Dermis microvascular lymphatic vessel endothelial cell (primary cell): Measurements from ENCODE around the gene INSC. TPM values are rescaled to one million over a fixed set of nuclear protein-coding genes. Genes with fewer than 3 reads are reported as not detected.

Experiments used
- DNase-seq, 2 donors: peaks; one replicate each; pipeline versions ENCODE4 v3.0.0 to v3.0.0-alpha.2; 2010; ENCODE audit warnings: low read depth in 2 of 2
- total RNA-seq: library from RNA; depleted of rRNA; stranded (reverse); fragments of >200 nt; gene quantifications from 2 replicates; pipeline ENCODE4 v1.2.1, GENCODE V29; 2014

The INSC gene
- total RNA-seq, 1 donor from 2014 or later: not detected

GRCh38 chr11:15216678-15217077 lies 102.0 kb downstream of the INSC start:
- no peak for DNase-seq

GRCh38 chr11:15217416-15217815 lies 102.7 kb downstream of the INSC start:
- DNase-seq: no peak

- no peak for DNase-seq
These were observed 108.1 kb downstream of the INSC start for GRCh38 chr11:15222777-15223176.

GRCh38 chr11:15223318-15223717 lies 108.6 kb downstream of the INSC start:
- peak in 1 of 2 donors; percentile 2 for DNase-seq

DNA sequence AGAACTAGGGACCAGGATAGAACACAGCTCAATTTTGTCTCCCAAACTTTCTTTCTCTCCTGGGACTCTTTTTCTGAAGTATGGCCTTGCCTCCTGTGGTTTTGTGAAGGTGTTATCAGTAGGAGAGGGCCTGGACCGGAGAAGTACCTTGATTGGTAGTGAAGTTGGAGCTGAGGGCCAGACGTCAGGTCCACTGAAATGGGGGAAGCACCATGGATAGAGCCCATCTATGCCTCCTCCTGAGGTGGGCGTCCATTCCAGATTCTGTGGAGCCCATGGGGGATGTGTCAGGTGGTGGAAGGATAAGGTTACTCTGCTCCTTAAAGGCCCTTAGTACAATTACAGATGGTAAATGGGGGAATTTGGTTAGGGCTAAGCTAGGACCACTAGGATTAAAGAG lies 109.7 kb downstream of the INSC start:
- no peak for DNase-seq

DNA sequence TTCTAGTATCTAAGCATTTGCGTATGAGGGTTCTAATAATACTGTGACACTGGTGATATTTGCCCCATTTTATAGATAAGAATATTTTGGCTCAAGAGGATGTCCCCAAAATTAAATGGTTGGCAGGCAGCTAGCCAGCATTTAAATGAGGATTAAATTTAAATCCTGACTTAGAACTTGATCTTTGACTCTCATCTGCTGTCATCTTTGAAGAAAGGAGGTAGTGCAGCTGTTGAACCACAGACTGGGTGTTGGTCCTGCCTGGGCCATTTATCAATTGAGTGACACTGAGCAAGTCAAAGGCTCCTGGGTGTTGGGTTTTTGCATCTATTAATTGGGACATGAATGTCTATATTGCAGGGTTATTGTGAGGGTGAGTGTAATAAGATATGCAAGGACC lies 112.3 kb downstream of the INSC start:
- DNase-seq: no peak

GRCh38 chr11:15228331-15228849 lies 113.7 kb downstream of the INSC start:
- DNase-seq: no peak

GRCh38 chr11:15229069-15229468 lies 114.3 kb downstream of the INSC start:
- DNase-seq: no peak

- DNase-seq: no peak
These were observed 117.8 kb downstream of the INSC start for GRCh38 chr11:15232496-15232895.

GRCh38 chr11:15233371-15234165 lies 118.8 kb downstream of the INSC start:
- DNase-seq: no peak

DNA sequence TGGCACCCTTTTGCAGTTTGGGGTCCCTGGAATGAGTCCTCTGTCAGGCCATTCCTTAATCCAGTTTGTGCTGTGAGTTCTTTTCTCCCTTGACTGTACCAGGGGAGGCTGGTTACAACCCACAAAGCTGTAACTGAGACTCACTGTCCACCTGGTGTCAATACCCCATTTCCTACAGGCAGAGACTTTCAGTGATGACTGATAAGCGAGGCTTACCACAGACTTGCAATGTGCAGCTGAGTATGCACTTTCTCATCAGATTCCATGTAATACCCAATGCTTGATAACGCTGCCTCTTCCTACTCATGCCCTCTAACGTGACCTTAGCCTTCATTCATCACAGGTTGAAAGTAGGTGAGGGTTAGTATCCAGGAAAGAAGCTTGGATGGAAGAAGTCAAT lies 120.1 kb downstream of the INSC start:
- no peak for DNase-seq

DNA sequence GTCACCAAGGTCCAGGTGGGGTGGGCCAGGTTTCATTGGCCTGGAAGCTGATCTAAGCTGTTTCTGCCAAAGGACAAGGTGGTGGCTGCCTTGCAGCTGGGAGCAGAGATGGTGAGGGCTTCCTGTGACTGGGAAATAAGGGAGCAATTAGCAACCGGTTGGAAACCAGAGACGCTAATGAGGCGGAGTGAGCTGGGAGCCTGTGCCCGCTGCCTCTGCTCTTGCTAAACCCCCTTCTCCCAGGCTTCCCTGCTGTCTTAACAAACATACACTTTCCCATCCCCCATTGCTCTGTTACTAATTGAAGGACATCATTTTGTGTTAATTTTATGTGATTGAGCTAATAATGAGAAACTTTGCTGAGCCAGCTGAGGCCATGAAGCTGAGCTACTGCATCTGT lies 121.8 kb downstream of the INSC start:
- DNase-seq: no peak

GRCh38 chr11:15238856-15239255 lies 124.1 kb downstream of the INSC start:
- no peak for DNase-seq

GRCh38 chr11:15248749-15249148 lies 134.0 kb downstream of the INSC start:
- no peak for DNase-seq

- DNase-seq: no peak
These were observed 143.9 kb downstream of the INSC start for GRCh38 chr11:15258433-15259165.

GRCh38 chr11:15266999-15267398 lies 152.3 kb downstream of the INSC start:
- DNase-seq: no peak

DNA sequence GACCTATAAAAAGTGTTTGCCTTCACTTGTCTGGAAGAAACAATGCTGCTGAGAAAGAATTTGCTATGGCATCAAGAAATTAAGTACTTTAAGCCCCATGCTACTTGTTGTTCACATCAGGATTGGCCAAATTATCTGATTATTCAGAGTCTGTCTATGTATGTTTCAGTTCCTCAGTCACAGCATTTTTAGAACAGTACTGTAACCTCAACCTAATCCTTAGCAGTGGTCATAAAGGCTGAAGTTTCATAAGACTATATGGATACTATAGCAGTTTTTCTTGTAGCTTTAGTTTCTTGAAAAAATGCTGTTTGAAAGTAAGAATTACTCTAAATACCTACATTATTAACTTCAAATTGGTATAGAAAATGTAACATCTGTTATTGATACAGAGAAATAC lies 153.9 kb downstream of the INSC start:
- DNase-seq: no peak

DNA sequence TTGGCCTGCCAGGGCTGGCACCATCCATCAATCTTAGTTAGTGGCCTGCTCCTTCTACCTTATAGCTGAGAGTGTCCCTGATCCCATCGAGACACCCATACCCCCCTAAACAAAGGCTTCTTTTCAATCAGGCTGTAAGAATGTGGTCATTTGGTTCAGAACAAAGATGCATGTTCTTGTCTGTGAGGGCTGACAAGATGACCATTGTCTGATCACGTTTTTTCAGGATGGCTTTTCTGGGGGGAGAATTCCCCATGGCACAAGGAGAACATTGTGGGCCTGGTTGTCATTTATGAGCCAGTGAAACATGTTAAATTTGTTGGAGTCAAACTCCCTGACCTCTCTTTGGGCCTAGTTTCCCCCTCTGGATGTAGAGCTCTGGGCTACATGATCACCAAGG lies 160.4 kb downstream of the INSC start:
- no peak for DNase-seq

DNA sequence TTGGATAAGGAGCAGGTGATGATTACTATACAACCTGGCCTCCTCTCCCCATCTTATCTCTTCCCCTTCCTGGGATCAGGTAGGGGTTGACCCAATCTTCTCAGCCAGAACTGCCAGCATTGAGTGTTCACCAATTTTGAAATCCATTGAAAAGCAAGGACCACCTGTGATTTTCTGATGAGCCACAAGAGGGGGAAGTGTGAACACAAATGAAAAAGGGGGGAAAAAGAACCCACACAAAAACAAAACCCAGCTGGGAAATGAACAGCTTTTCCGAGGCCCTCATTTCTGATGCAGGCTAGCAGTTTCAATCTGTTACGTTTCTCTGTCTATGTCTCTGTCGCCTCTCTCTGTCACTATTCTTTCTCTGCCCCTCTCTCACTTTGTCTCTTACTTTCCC lies 161.9 kb downstream of the INSC start:
- no peak for DNase-seq

DNA sequence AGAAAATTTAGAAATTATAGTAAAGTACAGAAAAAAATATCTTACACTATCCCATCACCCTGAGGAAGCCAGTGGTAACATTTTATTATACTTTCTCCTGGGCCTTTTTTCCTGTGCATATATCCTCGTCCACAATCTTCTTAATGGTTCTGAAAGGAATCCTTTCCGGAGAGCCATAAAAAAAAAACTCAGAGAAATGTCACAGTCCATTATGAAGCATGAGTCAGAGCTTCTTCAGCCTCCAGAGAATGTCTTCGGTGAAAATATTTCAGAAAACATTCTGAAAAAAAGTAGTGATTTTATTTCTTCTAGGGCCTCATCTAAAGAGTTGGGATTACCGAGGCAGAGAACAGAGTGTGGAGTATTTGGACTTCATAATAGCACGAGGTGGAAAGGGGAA lies 163.4 kb downstream of the INSC start:
- DNase-seq: no peak

DNA sequence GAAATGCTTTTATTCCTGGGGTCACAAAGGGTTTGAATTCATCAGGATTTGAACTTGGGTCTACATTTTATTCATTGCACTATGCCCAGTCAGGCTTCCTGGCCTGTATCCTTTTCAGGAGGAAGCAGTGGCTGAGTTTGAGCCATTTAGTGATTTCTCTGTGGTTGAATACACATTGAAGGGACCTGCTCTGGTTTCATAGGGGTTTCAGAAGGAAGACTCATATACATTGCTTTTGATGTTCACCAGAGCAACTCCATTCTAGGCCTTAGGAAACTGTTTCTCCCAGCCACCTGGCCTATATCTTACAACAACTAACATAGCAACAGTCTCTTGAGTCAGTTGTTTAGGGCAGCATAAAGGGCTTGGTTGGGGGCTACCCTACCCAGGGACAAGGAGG lies 165.7 kb downstream of the INSC start:
- DNase-seq: no peak

DNA sequence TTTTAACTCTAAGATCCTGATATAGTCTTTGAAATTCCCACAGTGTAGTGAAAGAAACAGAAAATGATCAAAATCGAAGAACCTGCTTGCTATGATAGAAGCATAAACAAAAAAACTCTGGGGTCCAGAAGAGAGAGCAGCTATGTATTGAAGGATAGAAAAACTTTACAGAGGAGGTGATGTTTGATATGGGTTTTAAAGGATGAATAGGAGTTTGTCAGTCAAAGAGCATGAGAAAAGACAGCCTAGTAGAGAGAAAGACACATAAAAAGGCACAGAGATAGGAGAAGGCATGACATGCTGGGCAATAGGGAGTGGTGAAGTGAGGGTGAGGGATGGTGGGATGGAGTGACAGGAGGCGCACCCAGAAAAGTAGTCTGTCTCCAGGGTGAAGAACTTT lies 168.0 kb downstream of the INSC start:
- no peak for DNase-seq

DNA sequence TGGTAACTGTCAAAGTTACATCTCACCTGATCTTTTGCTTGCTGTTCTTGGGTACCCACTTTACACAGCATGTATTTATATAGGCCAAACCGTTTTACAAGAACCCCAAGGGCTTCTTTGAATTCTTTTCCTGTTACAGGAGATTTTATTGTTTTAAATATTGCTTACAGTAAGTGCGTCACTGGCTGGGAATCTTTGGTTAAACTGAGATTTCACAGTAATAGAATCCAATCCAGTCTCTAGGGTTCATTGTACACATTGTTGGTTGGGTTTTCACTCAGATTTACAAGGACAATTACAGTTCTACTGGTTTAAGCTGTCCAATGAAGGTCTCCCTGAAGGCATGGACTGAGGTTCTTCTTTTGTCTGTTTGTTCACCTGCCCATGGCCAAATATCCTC lies 171.7 kb downstream of the INSC start:
- DNase-seq: no peak
